HG03025 (cell line): ENCODE data around the gene VWA7.

ENCODE experiments used
- ATAC-seq: cut with Tn5 transposase; IDR thresholded peaks from one replicate; pipeline ENCODE4 v1.9.1; 2021; ENCODE audit warnings: mild to moderate bottlenecking, moderate library complexity; ENCODE audit not compliant: unreplicated experiment, low FRiP score

The VWA7 gene

DNA sequence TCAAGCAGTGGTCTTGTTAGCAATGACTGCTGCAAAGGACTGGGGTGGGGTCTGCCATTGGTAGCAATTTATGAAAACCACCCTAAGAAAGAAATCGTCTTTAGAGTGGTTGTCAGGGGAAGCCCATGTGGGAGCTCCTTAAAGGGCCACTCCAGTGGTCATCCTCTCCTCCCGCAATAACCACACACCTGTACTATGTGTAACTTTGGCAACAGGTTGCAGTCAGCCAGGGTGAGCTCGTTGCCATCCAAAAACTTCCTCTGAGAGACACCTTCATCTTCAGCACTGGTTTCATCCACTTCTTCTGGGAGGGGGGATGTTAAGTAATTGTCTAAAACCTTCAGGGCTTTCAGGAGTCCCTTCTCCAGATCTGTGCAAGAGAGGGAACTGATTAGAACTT, 45.1 kb downstream of the VWA7 start:
- ATAC-seq: no peak

DNA sequence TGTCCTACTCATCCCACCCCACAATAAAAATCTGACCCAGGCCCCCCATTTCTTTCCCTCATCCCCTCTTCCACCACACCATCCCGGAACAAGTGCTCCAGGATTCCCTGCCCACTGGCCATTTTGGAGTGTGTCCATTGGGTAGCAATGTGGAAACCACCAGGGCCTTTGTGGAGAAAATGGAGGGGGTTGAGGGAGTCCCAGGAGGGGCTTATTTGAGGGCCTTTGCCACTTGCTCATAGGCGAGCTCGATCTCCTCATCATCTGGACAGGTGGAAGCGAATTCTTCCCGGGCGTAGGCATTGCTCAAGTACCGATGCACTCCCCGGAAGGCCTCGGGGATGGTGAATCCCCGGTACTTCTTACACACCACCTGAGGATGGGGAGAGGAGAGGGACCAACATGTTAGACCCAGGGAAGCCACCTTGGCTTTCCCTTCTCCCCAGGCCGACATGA, 46.5 kb downstream of the VWA7 start:
- ATAC-seq: no peak

DNA sequence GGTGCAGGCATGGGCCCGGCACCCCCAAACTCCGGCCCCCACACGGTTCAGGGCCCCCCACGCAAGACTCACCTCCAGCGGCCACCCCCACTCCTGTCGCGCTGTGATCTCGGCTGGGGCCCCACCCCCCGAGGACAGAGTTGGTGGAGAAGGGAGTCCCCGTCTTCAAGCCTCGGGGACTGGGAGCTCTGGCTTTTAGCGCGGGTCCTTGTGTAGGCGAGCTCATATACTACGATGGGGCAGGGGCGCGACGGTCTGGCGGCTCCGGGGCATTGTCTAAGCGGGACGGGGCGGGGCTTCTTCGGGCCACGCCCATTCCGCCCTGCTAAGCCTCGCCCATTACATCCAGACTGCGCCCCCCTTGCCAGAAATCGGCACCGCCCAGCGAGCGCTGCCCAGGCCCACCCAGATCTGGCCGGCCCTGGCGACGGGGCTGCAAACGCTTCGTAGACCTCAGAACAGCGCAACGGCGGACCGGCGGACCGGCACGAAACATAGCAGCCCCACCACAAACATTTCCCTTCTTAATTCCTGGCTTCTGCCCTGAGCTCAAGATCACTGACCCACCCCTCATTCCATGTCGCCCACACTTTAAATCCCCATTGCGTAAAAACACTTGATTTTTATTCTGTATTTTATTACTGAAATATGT, 47.0 kb downstream of the VWA7 start:
- ATAC-seq: no peak

DNA sequence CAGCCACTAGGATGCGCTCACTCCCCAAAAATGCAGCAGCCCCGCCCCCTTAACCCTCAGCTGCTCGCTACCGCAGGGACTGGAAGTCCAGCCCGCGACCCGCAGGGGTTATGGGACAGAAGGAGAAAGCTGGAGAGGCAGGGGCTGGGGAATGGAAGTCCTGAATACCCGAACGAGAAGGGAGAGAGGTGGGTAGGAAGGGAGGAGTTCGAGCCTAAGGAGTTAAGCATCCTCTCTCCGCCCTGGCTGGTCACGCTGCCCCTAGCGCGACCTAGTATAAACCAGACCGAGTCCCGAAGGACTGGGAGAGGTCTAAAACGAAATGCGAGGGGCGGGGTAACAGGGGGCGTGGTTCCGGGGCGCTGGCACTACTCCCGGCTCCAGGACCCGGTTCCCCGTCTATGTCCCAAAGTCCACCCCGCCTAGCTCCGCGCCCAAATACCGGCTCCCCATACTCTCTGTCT, 47.6 kb downstream of the VWA7 start:
- no peak for ATAC-seq

DNA sequence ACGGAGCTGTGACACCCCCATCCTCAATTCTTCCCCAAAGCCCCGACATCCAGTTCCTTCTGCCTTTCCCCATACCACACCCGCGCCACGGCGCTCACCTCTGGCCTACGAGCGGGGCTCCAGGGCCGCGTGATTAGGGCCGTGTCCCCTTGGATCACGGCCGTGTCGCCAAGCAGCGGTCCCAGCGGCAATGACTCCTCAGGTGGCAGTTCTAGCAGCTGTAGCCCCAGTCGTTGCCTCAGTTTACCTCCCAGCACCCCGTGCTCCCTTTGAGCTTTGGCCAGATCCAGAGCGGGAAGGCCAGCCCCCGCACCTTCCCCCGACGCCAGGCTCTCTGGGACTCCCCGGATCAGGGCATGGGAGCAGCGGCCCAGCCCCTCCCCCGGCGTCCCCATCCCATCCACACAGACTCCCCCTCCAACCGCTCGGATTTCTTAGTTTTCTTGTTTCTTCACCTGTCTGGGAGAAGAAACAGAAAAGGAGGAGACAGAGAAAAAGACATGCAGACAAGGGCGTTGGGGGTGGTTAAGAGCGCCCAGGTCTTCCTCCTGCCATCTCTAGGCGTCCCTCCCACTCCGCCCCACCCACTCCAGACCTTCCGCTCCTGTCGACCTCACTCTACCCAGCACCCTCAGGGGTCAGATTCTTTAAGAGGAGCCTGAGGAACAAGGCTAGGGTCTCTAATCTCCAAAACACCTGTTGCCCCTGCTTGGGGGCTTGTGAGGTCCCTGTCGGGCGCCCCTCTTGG, 48.2 kb downstream of the VWA7 start, which contains the start of gene DDAH2:
TSS of gene DDAH2 (minus strand) at position 533 of the 748 bp plus-strand sequence. CDS start at position 395, 138 bp downstream.
- no peak for ATAC-seq

DNA sequence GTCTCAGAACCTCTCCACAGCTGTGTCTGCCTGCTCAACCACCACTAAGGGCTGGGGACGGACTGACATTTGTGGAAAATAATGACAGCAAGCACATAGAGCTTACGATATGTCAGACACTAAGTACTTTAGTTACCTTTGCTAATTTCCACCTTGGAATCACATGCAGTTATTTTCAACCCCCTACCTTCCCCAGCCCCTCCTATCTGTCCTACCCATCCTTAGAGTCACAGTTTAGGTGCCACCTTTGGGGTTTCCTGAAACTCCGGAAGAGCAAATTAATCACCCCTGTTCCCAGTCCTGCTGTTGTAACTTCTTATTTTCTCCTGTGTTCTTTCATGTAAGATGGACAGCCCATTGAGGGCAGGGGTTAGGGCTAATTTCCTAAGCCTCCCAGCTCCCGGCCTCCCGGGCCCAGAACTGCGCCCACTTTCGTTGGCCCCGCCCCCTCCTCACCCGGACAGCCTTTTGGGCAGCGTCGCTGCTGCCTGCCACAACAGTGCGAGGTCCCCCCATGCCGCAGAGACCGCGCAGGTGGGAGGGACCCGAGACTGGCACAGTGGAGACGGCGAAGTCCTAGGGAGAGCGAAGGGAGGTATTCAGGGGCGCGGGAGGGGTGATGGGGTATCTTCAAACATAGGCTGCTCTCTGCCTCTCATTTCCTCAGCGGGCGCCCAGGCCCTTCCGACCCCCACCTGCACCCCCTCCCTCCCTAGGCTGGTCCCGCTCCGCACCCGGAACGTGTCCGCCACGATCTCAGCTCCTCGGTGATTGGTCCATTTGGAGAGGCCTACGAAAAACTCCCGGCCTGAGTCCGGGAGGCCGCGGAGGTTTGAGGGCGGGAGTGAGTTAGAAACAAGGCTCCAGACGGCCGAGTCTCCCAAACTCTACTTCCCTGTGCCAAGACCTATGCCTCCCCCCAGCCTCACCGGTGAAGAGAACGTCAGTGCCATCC, 49.1 kb downstream of the VWA7 start:
- ATAC-seq: no peak

DNA sequence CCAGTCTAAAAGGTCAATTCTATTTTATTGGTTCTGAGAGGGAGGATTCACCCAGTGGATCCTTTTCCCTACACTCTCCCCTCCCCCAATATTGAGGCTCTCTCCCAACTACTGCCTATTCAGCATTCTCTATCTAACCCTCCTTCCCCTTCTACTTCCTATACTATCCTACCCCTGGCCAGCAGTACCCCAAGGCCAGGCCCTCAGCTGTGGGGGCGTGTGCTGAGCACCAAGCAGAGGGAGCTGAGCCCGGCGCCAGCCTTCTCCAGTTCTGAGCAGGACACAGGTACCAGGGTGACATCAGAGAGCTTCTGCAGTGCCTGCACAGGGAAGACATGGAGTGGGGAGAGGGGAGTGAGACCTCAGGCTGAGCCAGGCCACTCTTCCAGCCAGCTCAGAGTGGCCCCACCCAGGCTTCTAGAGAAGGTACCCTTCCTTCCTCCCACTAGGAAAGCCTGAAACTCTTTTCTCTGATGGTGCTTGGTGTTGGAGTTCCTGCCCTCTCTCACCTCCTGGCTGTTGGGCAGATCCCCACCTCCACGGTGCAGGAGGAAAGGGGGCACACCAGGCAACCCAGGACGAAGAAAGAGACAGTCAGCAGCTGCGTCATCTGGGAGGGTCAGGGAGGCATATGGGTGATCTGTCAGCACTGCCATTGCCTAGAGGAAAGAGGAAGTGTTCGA, 50.0 kb downstream of the VWA7 start:
- ATAC-seq: no peak

DNA sequence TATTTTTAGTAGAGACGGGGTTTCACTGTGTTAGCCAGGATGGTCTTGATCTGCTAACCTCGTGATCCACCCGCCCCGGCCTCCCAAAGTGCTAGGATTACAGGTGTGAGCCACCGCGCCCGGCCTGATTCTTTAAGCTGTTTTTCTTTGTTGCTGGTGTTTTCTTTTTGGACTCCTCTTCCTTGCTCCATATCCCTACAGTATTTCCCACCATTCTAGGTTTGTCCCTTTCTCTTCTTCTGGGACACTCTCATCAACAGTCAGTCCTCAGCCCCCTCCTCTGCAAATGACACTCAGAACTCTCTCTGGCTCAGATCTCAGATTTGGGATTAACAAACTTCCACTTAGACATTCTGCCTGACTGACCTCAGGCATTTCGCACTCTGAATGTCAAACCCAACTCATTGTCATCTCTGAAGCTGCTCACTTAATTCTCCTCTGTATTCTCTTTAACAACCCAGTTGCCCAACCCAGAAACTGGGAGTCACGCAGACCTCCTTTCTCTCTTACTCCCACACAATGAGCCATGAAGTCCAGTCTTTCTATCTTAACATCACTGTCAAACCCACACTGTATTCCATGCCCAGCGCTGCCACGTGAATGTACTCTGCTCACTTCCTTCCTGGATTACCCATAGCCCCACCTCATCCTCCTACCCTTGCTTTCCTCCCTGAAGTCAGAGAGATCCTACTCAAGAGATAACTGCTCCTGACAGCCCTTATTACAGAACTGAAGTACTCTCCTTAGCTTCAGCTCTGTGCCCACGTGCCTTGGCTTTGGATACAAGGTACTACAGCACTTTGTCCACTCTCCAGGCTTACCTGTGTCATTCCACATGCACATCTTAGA, 51.4 kb downstream of the VWA7 start:
- ATAC-seq: no peak

DNA sequence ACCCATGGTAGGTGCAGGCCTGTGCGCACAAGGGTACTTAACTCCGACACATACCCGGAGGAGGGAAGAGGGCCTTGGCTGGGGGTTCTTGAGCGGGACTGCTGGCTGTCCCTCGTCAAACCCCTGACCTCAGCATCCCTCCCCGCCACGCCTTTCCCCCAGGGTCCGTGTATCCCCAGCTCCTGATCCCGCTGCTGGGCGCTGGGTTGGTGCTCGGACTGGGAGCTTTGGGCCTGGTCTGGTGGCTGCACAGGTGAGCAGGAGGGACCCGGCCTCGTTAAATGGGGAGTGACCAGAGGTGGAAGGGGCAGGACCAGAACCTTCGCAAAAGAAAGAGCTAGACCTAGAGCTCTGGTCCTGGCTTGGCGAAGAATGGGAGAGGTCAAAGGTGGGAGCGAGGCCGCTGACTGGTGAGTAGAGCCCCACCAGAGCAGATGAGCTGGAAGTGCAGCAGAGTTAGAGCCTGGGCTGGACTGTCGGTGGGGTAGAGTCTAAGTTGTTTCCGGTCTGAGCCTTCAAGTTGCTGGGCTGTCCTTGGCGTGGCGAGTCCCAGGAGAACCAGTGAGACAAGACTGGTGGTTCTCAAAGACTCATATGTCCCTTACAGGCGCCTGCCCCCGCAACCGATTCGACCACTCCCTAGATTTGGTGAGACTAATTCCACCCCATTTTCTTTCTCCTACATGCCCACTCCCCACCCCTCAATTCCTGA, 53.0 kb downstream of the VWA7 start:
- ATAC-seq: no peak

DNA sequence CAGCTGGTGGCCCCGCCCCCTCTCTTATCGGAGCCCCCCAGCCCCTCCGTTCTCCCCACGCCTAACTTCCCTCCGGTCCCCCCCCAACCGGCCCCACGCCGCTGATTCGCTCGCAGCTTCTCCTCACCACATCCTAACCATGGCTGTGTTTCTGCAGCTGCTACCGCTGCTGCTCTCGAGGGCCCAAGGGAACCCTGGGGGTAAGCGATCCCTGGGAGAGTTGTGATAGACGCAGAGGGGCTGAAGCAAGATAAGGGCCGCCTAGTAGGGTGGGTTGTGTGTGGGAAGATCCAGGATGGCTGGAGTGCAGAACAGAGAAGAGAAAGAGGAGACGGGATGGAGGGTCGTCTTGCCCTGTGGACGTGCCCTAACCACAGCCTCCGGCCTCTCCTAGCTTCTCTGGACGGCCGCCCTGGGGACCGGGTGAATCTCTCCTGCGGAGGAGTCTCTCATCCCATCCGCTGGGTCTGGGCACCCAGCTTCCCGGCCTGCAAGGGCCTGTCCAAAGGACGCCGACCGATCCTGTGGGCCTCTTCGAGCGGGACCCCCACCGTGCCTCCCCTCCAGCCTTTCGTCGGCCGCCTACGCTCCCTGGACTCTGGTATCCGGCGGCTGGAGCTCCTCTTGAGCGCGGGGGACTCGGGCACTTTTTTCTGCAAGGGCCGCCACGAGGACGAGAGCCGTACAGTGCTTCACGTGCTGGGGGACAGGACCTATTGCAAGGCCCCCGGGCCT, 53.7 kb downstream of the VWA7 start, which contains the start of gene MPIG6B:
TSS of gene MPIG6B (plus strand) at position 129 of the 735 bp plus-strand sequence. CDS start at position 140, 11 bp downstream.
- no peak for ATAC-seq

DNA sequence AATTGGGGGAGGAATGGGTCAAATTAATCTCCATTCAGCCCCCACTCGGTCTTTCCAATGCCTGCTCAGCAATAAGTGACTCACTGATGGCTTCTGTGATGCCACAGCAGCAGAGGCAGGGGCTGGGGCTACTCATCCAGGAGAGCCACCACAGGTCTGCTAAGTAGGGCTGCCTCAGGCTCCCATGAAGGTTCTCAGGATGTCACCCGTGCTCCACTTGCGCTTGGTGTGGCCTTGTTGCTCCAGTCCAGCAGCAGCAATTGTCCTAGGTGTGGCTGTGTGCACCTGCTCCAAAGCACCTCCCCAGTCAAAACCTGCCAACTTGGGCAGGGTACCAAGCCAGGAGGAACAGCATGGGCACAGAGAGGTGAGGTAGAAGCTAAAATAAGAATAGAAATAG, 55.0 kb downstream of the VWA7 start:
- ATAC-seq: no peak

DNA sequence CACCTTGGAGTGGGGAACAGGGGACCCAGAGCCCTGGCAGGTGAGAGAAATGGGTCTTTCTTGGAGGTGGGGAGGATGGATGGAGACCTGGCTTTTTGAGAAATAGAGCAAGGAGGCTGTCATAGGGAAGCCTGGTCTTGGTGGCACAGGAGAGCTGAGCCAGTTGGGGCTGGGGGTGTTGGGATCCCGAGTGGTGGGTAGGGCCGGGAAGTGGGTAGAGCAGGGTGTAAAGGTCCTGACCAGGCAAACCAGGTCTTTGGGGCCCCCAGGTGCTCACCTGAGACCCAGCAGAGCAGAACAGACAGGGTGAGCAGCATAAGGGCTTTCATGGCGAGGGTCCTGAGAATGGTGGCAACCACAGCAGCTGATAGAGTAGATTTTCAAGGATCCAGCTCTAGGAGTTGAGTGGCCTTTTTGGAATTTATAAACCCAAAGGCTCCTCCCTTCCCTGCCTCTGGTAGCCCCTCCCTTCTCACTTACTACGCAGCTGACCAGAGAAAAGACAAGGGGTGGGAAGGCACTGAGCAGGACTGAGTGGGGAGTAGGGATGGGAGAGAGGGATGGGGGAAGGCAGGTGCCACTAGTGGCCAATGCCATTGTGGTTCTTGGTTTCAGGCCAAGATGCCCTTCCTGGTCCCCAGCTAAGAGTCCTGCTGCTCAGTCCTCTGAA, 55.6 kb downstream of the VWA7 start, which contains the start of gene LY6G6C:
TSS of gene LY6G6C (minus strand) at position 396 of the 670 bp plus-strand sequence. CDS start at position 329, 67 bp downstream.
- ATAC-seq: no peak

DNA sequence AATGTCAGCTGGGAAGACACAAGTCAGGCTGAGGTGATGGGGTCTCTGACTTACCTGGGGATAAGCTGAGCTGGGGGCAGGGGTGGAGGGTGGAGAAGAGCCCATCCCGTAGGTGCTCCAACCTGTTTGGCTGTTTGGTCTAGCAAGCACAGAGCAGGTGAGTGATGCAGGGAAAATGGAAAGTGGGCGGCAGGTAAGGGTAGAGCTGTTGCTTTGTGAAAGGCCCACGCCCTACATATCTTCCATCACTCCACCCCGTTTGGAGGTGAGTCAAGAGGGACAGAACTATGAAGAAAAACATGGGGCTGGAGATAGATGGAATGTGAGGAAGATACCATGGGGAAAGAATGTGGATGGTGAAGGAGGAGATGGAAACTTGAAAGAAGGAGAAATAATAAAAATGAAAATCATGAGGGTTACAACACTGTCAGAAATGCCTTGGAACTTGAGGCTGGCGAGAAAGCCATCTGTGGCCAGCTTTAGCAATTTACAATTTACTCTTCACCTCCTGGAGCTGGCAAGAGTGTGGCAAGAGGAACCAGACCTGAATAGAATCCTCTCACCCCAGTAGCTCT, 56.8 kb downstream of the VWA7 start:
- no peak for ATAC-seq

DNA sequence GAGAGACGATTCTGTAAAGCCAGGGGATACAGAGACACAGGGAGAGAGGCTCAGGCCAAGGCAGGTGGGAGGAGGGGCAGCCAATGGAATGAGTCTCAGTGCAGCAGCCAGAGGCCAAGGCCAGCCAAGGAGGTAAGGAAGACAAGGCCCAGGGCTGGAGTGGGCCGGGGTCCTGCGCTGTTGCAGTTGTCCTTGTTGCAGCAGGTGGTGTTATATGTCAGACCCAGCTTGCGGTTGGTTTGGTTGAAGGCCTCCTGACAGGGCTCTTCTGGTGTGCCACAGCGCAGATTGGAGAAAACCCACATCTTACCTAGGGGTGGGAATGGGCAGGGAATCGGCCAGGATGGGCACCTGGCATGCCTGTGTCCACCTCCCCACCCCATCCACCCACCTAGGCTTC, 58.1 kb downstream of the VWA7 start:
- no peak for ATAC-seq

DNA sequence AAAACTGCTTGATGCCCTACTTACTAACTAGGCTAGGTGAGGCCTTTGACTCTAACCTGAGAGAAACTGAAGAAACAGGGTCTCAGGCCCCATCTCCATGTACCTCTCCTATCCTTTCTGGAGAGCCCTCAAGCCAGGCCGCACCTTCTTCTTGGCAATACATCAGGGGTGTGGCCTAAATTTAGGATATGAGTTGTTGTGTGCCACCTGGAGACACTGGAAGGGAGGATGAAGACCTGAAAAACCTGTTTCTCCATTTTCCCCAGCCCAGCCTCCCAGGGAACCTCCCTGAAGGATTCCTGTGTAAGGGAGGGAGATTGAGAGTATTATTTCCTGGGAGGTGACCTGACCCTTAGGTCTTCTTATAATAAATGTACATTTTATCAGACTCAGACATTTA, 58.9 kb downstream of the VWA7 start:
- no peak for ATAC-seq

DNA sequence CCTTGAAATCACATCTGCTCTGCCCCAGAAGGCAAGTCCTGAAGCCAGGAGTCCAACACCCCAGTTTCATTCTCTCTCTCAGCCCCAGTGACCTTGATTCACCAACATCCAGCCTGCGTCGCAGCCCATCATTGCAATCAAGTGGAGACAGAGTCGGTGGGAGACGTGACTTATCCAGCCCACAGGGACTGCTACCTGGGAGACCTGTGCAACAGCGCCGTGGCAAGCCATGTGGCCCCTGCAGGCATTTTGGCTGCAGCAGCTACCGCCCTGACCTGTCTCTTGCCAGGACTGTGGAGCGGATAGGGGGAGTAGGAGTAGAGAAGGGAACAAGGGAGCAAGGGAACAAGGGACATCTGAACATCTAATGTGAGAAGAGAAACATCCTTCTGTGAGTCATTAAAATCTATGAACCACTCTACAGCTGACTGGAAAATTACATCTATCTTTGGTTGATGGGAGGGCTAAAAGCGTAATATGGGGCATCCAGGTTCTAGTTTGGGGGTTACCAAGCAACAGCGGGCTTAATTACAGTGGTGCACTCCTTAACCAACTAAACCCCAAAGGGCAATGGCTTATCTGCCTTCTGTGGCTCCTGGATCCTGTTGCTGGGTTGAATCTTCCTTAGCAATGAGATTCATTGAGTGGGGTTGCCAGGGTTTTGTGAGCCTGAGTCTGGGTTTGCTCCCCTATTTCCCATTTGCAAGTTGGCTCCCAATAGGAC, 59.5 kb downstream of the VWA7 start:
- ATAC-seq: no peak
